Measurements from ENCODE around the gene FBXL16. TPM values are rescaled to one million over a fixed set of nuclear protein-coding genes. Genes with fewer than 3 reads are reported as not detected.

The FBXL16 gene
- polyA plus RNA-seq, 4 donors: 0.79 to 2.0 (median 1.2) TPM

GRCh38 chr16:679814-680624 lies 25.6 kb downstream of the FBXL16 start, which contains the start of gene STUB1:
STUB1 (plus strand) TSS chr16:680410; CDS start chr16:680526, 116 bp downstream.
- peak in 2 of 4 donors; percentile 57 to 66 for DNase-seq (ENCODE audit: low read depth in 4 of 4, low spot score in 3 of 4)

GRCh38 chr16:678858-679813 lies 26.5 kb downstream of the FBXL16 start:
- DNase-seq (ENCODE audit: low read depth in 4 of 4, low spot score in 3 of 4): no peak

GRCh38 chr16:678209-678857 lies 27.3 kb downstream of the FBXL16 start:
- DNase-seq (ENCODE audit: low read depth in 4 of 4, low spot score in 3 of 4): no peak

- no peak for DNase-seq (ENCODE audit: low read depth in 4 of 4, low spot score in 3 of 4)
Observed at GRCh38 chr16:677316-678190, 28.0 kb downstream of the FBXL16 start.

GRCh38 chr16:676913-677312 lies 28.7 kb downstream of the FBXL16 start:
- no peak for DNase-seq (ENCODE audit: low read depth in 4 of 4, low spot score in 3 of 4)

GRCh38 chr16:676565-676902 lies 29.1 kb downstream of the FBXL16 start:
- no peak for DNase-seq (ENCODE audit: low read depth in 4 of 4, low spot score in 3 of 4)

- DNase-seq (ENCODE audit: low read depth in 4 of 4, low spot score in 3 of 4): no peak
Observed at GRCh38 chr16:675884-676564, 29.6 kb downstream of the FBXL16 start.

GRCh38 chr16:674968-675883 lies 30.4 kb downstream of the FBXL16 start, which contains the start of gene RHBDL1:
RHBDL1 (plus strand) TSS chr16:675671; CDS start chr16:675791, 120 bp downstream.
- no peak for DNase-seq (ENCODE audit: low read depth in 4 of 4, low spot score in 3 of 4)

GRCh38 chr16:674214-674881 lies 31.3 kb downstream of the FBXL16 start:
- no peak for DNase-seq (ENCODE audit: low read depth in 4 of 4, low spot score in 3 of 4)

GRCh38 chr16:673399-673991 lies 32.1 kb downstream of the FBXL16 start:
- DNase-seq (ENCODE audit: low read depth in 4 of 4, low spot score in 3 of 4): no peak

GRCh38 chr16:672851-673250 lies 32.8 kb downstream of the FBXL16 start:
- no peak for DNase-seq (ENCODE audit: low read depth in 4 of 4, low spot score in 3 of 4)

- no peak for DNase-seq (ENCODE audit: low read depth in 4 of 4, low spot score in 3 of 4)
Observed at GRCh38 chr16:672371-672770, 33.2 kb downstream of the FBXL16 start.

- no peak for DNase-seq (ENCODE audit: low read depth in 4 of 4, low spot score in 3 of 4)
Observed at GRCh38 chr16:671353-672131, 34.1 kb downstream of the FBXL16 start.

- DNase-seq (ENCODE audit: low read depth in 4 of 4, low spot score in 3 of 4): no peak
Observed at GRCh38 chr16:670485-671352, 34.9 kb downstream of the FBXL16 start.

GRCh38 chr16:669666-670065 lies 35.9 kb downstream of the FBXL16 start:
- DNase-seq (ENCODE audit: low read depth in 4 of 4, low spot score in 3 of 4): no peak
